Measurements from ENCODE around the gene WDR64.
"Not testable (repeated sequence)": the region's sequence is repeated elsewhere in the genome, so short reads cannot be mapped to it uniquely, and the experiment has no call there.

Gene WDR64

DNA sequence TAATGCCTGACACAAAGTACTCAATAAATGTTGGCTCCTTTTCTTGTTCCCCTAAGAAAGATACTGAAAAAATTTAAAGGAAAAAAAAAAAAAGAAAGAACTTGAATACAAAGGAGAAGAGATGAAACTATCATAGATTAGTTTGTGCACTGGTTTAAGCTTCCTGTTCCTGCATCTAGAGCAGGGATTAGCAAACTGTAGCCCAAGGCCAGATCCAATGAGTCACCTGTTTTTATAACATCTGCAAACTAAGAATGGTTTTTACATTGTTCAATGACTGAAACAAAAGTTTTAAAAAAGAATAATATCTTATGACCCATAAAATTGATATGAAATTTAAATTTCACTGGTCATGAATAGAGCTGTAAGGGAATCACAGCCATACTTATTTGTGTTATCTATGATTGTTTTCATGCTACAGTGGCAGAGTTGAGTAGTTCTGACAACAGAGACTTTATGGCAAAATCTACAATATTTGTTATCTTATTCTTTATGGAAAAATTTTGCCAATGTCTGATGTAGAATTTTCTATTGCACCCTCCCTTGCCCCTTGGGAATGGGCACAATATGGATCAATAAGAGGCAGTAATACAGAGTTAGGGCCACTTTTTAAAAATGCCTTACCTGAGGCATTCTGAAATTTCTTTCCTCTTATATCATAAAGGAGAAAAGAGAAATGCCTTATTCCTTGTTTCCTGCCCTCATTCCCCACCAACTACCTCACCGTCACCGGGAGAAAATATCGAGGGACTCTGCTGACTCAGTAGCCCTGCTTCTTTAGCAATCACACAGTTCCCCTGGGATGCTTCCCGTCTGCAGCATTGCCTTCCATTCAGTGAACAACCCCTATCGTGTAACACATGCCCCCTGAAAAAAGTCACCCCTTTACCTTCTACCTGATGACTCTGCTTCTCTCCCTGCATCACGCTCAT is 50.6 kb downstream of the WDR64 start:
- no peak for DNase-seq

GRCh38 chr1:241703739-241704138 is 51.7 kb downstream of the WDR64 start:
- not testable (repeated sequence) for DNase-seq

DNA sequence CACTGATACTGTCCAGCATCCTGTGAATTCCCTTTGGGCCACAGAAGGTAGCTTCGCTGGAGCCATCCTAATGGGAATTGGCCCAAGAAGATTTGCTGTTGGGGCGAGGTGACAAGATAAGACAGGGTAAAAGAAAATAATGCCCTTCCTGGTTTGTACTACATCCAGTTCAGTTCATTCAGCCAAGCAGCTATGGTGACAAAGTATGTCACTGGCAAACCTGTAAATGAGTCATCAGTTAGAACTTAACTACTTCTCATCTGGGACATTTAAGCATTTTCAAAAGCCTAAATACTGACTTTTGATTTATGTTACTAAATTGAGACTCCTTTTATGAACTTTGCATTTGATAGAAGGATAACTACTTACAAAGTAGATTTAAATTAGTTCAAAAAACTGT is 54.2 kb downstream of the WDR64 start:
- no peak for DNase-seq

- peak; percentile 25 for DNase-seq
Observed at GRCh38 chr1:241706967-241707366, 54.9 kb downstream of the WDR64 start.

GRCh38 chr1:241707442-241707841 is 55.4 kb downstream of the WDR64 start:
- no peak for DNase-seq

DNA sequence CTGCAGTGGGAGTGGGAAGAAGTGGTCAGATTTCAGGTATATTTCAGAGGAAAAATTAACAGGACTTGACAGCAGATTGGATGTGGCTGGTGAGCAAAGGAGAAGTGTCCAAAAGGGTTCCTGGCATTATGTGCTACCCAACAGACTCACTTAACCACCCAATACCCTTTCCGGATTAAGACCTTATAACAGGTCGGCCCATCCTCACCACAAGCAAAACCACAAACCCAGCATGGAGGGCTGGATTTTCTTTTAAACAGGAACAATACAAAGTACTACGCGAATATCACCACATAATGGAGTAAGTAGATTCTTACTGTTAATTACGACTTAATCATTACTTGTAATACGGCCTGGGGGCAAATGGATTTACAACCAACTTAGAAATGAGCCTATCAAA is 59.2 kb downstream of the WDR64 start:
- no peak for DNase-seq

- no peak for DNase-seq
Observed at GRCh38 chr1:241713316-241713715, 61.2 kb downstream of the WDR64 start.

DNA sequence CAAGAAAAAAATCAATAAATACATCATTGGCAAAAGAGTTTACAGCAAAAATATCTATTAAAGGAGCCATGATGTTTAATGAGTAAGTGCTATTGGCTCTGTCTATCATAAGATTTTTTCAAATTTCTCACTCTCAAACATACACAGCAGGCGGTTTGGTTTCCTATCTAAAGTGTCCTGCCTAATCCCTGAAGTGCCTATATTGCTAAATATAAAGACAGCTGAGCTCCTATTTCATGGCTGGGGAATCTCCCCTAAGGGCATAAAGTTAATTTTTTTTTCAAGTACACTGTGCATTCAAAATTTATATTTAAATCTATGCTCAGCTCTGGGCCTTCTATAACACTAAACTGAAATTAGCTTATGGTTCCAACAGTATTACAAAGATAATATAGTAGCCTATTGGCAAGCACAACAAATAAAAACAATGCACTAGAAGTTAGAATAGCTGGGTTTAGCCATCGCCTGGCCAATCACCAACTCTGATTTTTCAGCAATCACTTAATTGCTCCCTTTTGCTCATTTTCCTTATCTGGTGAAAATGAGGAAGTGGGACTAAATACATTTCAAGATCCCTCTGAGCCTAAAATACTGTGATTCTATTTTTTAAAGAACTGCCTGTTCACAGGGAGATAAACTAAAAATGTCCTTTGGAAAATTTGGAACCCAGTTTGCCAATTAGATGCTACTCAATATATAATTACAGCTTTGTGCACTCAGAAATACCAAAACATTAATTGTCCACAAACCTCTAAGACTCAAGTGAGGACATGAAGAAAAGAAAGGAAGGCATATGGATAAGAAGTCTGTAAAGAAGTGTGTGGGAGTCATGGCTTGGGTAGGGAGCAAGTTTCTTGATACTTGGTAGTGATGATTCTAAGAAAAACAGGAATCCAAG is 62.5 kb downstream of the WDR64 start:
- no peak for DNase-seq

GRCh38 chr1:241715435-241715834 is 63.4 kb downstream of the WDR64 start:
- DNase-seq, result no peak

DNA sequence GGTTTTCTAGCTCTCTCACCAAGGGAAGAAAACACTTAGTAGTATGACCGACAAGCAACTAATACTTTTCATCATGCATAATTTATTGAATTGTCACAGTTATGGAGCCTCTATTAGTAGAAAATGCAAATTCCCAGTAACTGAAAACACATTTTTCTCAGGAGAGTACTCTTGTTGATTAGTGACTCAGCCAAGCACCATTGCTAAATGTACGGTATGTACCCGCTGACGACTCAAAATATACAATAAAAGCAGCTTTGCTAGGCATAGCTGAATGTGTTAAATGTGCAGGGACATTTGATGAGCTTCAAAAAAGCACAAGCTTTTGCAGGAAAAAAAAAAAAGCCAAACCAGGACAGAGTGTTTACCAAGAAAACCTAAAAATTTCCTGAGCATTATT is 63.9 kb downstream of the WDR64 start:
- DNase-seq, result no peak

DNA sequence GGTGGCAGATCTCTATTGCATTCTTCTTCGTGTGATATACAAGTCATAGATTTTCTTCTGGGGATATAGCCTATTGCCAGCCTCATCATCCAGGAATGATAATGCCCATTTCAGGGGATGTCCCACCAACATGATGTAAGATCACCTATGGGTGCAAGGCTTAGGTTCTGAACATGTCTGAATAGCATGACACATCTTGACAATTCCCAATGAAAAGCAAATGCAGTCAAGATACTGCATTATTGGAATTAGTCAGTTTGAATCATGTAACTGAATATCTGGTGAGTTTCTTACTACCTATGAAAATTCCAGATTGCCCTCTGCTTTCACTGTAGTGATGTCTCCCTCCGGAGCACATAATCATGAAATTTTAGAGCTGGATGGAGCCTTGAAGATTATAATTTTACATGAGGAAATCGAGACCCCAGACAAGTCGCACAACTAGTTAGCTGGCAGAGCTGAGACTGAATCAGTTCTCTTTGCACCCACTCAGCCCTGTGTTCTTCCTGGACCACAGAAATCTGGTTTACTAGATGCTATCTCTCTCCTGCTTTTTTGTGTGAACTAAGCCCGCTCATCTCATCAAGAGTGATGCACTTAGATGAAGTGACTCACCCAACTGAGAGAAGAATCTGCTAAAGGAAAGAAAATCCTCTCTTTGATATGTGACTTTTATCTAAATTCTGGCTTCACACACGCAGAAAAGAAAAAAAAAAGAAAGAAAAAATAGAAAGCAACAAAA is 65.0 kb downstream of the WDR64 start:
- DNase-seq, result no peak

- DNase-seq, result no peak
Observed at GRCh38 chr1:241717975-241718374, 65.9 kb downstream of the WDR64 start.

- DNase-seq, result no peak
Observed at GRCh38 chr1:241721011-241721410, 68.9 kb downstream of the WDR64 start.

DNA sequence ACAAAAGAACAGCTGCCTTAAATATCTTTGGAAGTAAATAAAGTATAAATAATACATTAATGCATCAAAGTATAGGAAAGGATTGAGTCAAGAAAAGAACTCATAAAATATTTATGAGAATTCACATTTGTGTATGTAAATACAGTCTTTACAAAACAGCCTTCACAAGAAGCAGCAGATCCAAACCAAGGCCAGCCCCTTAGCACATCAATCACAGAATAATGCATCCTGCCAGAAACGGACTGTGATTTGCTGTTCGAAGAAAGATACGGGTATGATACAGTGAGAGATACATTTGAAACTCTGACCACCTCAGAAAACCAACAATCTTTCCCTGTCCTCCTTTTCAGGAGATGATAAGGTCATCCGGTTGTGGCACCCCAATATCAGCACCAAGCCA is 70.9 kb downstream of the WDR64 start:
- DNase-seq, result no peak

- DNase-seq, result no peak
Observed at GRCh38 chr1:241724741-241725356, 72.8 kb downstream of the WDR64 start.

DNA sequence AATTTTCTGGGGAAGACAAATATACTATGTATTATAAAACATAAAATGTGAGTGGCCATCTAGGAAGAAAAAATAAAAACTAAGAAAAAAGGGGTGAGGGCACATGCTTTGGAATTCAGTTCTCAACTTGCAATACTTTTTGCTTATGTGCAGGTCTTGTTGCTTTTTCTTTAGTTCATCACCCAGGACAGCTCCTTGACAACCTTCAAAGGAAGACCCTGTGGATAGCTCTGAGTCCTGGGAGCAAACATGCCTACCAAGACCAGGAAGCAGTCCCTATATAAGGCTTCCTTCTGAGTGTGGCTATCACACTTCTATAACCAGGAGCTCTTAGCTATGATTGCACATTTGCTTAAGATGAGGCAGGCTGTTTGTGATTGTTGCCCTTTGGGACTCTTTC is 78.0 kb downstream of the WDR64 start:
- no peak for DNase-seq

GRCh38 chr1:241733899-241734298 is 81.8 kb downstream of the WDR64 start:
- no peak for DNase-seq

DNA sequence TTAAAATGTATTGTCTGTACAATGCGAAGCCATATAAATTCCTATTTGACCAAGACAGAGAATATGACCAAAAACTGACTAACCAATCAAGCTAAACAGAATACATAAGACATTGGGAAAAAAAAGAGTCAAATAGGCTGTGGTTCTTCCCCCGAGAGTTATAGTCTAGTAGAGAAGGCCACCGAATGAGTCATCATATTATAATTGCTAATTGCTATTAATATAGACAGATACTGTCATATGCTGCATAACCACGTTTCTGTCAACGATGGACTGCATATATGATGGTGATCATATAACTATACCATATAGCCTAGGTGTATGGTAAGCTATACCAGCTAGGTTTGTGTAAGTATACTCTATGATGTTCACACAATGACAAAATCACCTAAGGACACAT is 82.5 kb downstream of the WDR64 start:
- no peak for DNase-seq

- not testable (repeated sequence) for DNase-seq
Observed at GRCh38 chr1:241735493-241735926, 83.4 kb downstream of the WDR64 start.

- no peak for DNase-seq
Observed at GRCh38 chr1:241736387-241736786, 84.3 kb downstream of the WDR64 start.

- DNase-seq, result no peak
Observed at GRCh38 chr1:241738284-241739078, 86.4 kb downstream of the WDR64 start.

- no peak for DNase-seq
Observed at GRCh38 chr1:241742084-241742483, 90.0 kb downstream of the WDR64 start.
